GM18505 (cell line): Measurements from ENCODE around the gene MRPL20.

ENCODE experiments used
- ATAC-seq: cut with Tn5 transposase; IDR thresholded peaks from one replicate; pipeline ENCODE4 v1.9.1; 2021; ENCODE audit not compliant: unreplicated experiment
- POLR2A ChIP-seq: IDR thresholded peaks from 4 replicates; pipeline ENCODE4 v1.6.1; 2011; ENCODE audit warnings: borderline replicate concordance; ENCODE audit not compliant: insufficient read depth, insufficient read length; ENCODE audit errors: extremely low read depth

The MRPL20 gene

GRCh38 chr1:1441002-1441888 is 34.2 kb upstream of the MRPL20 start:
- no peak for ATAC-seq
- TF ChIP-seq POLR2A, result no peak

DNA sequence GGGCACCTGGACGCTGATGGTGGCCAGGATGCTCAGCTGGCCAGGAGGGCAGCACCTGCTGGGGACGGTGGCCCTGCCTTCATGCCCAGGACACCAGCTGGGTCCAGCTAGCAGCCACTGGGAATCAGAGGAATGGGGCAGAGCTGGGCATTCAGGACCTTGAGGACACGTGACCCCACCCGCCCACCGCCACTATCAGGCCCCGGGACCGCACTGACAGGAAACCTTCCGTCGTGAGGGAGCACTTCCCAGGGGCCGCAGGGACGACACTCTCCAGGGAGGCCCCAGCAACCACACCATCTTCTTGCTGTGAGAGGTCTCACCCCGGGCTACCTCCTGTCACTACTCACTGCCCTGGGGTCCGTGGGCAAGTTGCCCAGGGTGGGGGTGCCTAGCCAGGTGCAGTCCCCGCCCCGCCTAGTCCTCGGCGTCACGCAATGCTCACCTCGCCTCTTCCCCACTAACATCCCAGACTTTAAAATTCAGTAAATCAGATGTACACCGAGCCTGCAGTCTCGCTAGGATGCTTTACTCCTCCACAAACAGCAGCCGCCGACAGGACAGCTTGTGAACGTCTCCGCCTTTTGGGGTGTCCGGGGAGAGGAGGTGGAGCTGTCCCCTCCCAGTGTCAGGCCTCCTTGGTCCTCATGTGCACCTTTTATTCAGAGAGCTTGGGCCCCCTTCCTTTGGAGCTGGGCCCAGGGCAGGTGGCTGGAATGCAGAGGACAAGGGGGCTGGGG is 33.3 kb upstream of the MRPL20 start:
- no peak for TF ChIP-seq POLR2A
- no peak for ATAC-seq

GRCh38 chr1:1439546-1440261 is 32.6 kb upstream of the MRPL20 start:
- no peak for ATAC-seq
- TF ChIP-seq POLR2A, result no peak

DNA sequence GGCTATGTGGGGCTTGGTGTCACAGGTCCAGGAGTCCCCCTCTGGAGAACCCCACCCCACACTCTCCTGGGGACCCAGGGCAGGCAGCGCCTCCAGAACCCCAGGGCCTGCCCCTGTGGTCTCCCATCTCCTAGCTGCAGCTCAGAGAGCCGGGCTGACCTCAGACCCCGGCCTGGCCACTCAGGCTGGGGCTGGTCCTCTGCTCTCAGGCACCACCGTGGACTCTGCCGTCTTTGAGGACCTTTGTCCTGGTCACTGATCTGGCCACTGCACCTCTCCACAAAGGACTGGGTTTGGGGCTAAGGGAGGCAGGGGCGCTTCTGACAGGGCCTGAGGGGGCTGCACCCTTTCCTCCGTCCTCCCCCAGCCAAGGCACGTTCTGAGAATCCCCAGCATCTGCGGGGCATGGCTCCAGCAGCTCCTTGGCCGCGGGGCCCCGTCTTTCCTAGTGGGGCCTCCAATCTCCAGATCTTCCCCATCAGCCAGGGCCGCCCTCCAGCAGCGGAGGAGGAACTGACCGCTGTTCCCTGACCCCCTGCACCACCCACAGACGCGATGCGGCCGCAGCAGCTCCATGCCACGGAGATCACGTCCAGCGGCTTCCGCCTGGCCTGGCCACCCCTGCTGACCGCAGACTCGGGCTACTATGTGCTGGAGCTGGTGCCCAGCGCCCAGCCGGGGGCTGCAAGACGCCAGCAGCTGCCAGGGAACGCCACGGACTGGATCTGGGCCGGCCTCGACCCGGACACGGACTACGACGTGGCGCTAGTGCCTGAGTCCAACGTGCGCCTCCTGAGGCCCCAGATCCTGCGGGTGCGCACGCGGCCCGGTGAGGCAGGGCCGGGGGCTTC is 31.7 kb upstream of the MRPL20 start:
- no peak for TF ChIP-seq POLR2A
- ATAC-seq, result no peak

- TF ChIP-seq POLR2A, result no peak
- no peak for ATAC-seq
These were observed 30.8 kb upstream of the MRPL20 start for GRCh38 chr1:1437904-1438376.

DNA sequence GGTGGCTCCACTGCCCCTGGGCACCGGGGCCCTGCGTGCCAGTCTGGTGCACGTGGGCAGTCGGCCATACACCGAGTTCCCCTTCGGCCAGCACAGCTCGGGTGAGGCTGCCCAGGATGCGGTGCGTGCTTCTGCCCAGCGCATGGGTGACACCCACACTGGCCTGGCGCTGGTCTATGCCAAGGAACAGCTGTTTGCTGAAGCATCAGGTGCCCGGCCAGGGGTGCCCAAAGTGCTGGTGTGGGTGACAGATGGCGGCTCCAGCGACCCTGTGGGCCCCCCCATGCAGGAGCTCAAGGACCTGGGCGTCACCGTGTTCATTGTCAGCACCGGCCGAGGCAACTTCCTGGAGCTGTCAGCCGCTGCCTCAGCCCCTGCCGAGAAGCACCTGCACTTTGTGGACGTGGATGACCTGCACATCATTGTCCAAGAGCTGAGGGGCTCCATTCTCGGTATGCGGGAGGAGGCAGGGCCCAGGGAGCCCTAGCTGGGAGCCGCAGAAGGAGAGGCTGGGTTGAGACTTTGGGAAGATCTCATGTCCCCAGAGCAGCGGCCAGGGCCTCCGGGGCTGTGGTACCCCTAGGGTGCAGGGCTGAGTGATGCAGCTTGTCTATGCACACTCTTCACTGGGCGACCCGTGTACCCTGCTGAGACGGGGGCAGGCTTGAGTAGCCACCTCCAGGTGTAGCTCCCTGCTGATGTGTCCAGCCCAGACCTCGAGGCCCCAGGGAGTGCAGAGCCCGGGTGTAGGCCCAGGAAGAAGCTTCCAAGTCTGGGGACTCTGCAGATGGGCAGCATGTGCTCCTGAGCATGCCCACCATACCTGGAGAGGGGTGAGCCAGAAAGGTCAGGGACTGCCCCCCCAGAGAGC is 30.2 kb upstream of the MRPL20 start:
- no peak for ATAC-seq
- no peak for TF ChIP-seq POLR2A

DNA sequence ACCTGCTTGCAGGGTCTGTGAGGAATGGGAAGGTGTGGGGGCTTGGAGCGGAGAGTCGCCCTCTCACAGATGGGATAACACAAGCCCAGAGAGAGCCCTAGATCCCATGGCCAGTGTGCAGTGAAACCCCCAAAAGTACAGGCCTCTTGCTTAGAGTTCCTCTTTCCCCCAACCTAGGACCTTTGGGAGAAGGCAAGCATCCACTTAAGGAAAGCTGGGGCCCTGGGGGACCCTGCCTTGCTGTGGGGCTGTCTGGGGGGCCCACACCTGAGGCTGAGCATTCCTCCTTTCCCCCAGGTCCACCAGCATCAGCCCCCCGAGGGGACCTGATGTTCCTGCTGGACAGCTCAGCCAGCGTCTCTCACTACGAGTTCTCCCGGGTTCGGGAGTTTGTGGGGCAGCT is 29.5 kb upstream of the MRPL20 start:
- ATAC-seq, result no peak
- TF ChIP-seq POLR2A, result no peak

DNA sequence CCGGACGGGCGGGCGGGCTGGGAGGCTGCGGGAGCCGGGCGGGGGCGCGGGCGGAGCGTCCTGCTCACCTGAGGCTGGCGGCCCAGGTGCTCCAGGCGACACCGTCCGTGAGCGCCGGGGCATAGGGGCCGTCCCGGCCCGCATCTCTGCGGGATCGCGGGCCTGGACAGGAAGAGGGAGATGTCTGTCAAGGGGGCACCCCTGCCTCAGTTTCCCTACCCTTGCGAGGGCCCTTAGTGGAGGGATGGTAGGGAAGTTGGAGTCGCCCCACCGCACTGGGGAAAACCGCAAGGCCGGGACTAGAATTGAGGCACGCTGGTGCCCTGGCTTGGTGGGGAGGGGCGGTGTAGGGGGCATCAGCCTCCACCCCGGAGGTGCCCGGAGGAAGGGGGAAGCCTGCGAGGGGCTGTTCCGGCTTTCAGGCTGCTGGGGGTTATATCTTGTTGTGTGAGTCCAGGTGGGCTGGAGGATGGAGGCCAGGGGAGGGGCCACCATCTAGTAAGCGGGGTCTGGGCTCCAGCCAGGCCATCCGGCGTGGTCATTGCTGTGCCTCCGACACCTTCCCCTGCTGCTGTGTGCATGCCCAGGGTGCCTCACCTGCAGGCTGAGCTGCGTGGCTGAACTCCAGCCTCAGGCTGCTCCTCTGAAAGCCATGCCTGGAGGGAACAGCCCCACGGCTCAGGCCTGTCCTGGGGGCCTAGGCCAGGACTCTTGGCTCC is 29.0 kb upstream of the MRPL20 start:
- TF ChIP-seq POLR2A, result no peak

GRCh38 chr1:1435106-1435903 is 28.2 kb upstream of the MRPL20 start, which contains the start of gene VWA1:
Gene VWA1 (plus strand): TSS chr1:1435690. CDS start chr1:1435749, 59 bp downstream.
- TF ChIP-seq POLR2A, result no peak
- ATAC-seq, result no peak

More for the DNA sequence above, 29.0 kb upstream of the MRPL20 start:
- no peak for ATAC-seq

DNA sequence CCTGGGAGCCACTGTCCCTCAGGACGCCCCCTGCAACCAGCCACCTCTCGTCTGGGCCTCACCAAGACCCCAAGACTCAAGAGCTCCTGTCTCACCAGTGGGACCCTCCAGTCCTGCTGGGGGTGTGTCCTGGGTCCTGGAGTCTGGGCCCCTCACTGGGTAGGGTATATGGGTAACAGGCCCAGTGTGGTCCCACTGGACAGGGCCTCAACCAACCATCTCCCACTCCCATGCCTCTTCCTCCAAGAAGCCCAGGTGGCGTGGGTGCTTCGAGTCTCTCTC is 27.7 kb upstream of the MRPL20 start:
- no peak for TF ChIP-seq POLR2A
- no peak for ATAC-seq
